GM21528 (cell line): ENCODE measurements around the gene BMP8A.
"Not testable (repeated sequence)": the region's sequence is repeated elsewhere in the genome, so short reads cannot be mapped to it uniquely, and the experiment has no call there.

ENCODE experiments used
- ATAC-seq: cut with Tn5 transposase; IDR thresholded peaks from one replicate; pipeline ENCODE4 v1.9.1; 2021; ENCODE audit warnings: mild to moderate bottlenecking, moderate library complexity; ENCODE audit not compliant: unreplicated experiment, low FRiP score

BMP8A gene

GRCh38 chr1:39491146-39491921, at the start of gene BMP8A:
Gene BMP8A (plus strand): TSS chr1:39491636. CDS start chr1:39491992, 356 bp downstream.
- ATAC-seq, result peak; percentile 69

- no peak for ATAC-seq
These were observed 49.6 kb upstream of the BMP8A start for GRCh38 chr1:39441797-39442196.

DNA sequence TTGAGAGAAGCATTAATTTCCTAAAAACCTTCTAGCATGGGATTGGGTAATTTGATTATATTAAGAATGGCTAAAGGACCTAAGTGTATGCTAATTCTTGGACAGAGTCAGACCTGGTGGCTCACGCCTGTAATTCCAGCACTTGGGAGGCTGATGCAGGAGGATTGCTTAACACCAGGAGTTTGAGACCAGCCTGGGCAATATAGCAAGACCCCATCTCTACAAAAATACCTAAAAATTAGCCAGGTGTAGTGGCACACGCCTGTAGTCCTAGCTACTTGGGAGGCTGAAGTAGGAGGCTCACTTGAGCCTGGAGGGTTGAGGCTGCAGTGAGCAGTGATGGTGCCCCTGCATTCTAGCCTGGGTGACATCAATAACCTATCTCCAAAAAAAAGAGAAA, 45.9 kb upstream of the BMP8A start:
- ATAC-seq, result no peak

DNA sequence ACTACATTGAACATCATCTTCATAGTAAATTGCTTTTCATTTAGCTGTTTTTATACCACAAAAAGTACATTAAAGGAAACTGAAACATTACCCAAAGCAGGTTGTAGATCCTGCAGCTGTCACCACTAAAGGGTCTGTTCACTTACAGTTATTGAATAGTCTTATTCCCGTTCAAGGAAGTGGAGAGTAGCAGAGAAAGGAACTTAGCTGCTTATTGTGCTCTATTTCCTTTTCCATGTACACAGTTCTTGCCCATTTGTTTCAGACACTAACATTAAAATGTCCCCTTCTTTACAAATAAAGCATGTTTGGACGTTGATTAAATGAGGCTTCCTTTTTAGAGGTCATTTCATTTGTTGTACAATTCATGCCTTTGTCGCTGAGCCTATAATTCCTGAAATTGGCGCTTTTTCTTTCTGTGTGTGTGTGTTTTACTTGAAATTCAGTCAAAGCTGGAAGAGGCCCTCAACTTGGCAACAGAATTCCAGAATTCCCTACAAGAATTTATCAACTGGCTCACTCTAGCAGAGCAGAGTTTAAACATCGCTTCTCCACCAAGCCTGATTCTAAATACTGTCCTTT, 44.4 kb upstream of the BMP8A start:
- ATAC-seq, result no peak

DNA sequence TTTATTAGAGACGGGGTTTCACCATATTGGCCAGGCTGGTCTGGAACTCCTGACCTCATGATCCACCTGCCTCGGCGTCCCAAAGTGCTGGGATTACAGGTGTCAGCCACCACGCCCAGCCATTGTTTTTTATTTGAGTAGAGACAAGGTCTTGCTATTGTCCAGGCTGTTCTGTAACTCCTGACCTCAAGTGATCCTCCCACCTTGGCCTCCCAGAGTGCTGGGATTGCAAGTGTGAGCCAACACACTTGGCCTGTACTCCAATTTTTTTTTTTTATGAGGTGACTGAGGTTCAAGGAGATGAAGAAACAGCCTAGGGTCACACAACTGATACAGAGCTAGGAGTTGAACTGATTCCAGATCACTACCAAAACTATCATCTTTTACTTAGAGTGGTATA, 41.4 kb upstream of the BMP8A start:
- ATAC-seq, result not testable (repeated sequence)

DNA sequence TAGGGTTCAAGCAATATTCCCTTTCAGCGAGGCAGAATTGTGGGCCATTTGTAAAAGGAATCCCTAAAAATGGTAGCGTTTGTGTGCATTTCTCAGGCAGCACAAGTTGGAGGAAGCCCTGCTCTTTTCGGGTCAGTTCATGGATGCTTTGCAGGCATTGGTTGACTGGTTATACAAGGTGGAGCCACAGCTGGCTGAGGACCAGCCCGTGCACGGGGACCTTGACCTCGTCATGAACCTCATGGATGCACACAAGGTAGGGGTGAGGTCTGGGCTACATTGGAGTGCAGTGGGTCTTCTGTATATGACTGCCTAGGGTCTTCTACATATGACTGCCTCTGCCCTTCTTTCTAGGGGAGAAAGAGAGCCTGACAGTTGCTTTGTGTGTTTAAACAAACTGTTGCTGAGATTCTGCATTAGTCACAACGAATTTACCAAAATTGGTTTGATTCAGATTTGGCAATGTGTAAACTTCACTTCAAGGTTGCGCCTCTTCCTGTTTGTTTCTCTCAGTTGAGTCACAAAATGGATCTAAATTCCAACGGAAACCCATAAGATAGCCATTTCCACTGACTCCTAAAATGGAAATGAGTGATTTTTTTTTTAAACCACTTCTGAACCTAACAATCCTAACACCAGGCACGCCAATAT, 40.4 kb upstream of the BMP8A start:
- no peak for ATAC-seq

DNA sequence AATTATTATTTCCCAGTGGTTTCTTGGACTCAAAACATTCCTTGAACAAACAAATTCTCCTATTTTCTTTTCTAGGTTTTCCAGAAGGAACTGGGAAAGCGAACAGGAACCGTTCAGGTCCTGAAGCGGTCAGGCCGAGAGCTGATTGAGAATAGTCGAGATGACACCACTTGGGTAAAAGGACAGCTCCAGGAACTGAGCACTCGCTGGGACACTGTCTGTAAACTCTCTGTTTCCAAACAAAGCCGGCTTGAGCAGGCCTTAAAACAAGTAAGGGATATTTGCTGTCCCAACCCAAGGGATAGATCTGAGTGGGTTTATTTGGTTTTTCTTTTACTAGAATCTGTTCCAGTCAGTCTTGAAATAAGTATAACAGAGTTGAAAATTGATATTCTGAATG, 39.4 kb upstream of the BMP8A start:
- no peak for ATAC-seq

DNA sequence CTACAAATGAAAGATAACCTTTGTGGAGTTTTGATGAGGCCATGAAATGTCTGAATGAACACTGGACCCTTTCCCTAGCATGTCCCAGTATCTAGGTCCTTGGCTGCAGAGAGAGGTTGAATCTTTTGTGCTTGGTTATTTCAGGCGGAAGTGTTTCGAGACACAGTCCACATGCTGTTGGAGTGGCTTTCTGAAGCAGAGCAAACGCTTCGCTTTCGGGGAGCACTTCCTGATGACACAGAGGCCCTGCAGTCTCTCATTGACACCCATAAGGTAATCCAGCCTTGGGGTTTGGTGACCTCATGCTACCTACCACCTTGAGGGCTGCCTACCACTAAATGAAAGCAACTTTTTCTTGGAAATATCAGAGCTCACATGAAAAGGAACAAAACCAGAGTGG, 38.9 kb upstream of the BMP8A start:
- no peak for ATAC-seq

- ATAC-seq, result no peak
These were observed 37.8 kb upstream of the BMP8A start for GRCh38 chr1:39453603-39454002.

- ATAC-seq, result no peak
These were observed 32.4 kb upstream of the BMP8A start for GRCh38 chr1:39458991-39459390.

- no peak for ATAC-seq
These were observed 29.4 kb upstream of the BMP8A start for GRCh38 chr1:39462074-39462473.

GRCh38 chr1:39466413-39467107, 24.9 kb upstream of the BMP8A start:
- no peak for ATAC-seq

DNA sequence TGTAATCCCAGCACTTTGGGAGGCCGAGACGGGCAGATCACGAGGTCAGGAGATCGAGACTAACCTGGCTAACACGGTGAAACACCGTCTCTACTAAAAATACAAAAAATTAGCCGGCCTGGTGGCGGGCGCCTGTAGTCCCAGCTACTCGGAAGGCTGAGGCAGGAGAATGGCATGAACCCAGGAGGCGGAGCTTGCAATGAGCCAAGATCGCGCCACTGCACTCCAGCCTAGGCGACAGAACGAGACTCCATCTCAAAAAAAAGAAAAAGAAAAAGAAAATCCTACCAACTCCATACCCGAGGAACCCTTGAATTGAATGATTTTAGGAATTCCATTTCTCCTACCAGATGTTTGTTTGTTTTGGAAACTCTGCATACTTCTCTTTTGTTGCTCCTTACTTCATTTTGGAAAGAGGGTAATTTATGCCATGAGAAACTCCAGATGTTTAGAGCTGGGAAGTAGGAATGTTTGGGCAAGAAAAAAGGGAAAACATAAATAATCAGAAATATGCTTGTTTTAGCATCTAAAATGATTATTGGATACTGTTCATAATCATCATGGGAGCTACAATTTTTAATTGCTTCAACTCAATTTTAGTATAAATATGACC, 24.2 kb upstream of the BMP8A start:
- not testable (repeated sequence) for ATAC-seq

- no peak for ATAC-seq
These were observed 22.3 kb upstream of the BMP8A start for GRCh38 chr1:39469150-39469549.

- ATAC-seq, result no peak
These were observed 21.4 kb upstream of the BMP8A start for GRCh38 chr1:39470040-39470439.

DNA sequence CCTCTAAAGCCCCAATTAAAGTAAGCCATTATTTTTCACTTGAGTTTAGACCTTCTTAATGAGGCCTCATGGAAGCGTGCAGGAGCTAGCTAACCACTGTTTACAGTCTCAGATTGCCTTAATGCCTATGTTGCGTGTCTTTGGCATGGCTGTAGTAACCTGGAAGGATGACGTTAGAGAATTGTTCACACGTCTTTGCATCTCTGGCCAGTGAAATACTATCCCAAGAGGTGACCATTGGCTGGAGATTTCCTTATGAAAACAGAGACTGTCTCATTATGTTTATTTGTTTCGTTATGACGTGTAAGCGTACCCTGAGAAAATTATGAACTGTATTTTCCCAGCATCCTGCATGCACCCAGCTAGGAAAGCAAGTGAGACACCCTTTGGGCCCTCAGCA, 18.6 kb upstream of the BMP8A start:
- no peak for ATAC-seq

- ATAC-seq, result no peak
These were observed 18.1 kb upstream of the BMP8A start for GRCh38 chr1:39473324-39473723.

DNA sequence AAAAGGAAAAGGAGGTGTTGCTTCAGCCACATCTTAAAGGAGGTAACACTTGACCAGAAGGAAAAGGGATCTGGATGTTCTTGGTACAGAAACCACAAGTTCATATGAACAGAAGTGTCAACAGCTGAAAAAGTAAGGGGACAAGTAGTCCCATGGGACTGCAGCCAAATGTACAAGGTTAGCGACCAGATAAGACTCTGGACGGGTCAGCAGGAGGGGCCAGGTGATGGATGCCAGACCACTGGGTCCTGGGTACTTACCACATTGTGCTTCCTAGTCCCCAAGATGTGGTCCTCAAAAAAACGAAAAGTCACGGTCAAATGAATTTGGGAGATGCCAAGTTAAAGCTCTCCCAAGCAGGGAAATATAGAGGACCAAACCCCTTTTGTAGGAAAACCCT, 16.6 kb upstream of the BMP8A start:
- ATAC-seq, result no peak

- ATAC-seq, result not testable (repeated sequence)
These were observed 15.9 kb upstream of the BMP8A start for GRCh38 chr1:39475551-39475950.

DNA sequence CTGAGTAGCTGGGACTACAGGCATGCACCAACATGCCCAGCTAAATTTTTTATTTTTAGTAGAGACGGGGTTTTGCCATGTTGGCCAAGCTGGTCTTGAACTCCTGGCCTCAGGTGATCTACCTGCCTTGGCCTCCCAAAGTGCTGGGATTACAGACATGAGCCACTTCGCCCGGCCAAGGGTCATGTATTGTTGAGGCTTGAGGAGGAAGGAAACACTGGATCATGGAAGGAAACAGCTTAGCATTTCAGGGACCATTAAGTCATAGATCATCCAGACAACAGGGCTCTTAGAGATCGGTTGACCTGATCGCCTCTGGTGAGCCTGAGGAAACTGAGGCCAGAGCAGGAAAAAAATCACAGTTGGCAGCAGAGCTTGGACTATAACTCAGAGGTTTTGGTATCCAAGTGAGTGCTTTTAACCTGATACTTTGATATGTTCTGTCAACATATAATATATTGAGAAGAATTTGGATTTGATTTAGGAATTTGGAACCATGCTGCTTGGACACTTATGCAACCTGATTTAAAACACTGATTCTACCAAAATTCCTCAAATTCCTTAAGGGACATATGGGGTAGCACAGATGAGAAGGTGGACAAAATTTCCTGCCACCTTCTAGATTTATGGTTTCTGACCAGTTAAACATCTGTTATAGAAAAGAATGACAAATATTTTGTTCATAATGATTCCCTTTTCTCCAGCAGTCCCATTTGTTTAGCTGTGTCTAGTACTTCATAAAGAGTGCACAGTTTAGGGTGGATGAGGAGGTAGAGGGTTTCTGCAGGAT, 13.1 kb upstream of the BMP8A start:
- no peak for ATAC-seq
